Suppressor macrophage treated with lipopolysaccharide for 4 hours (primary cell): ENCODE data around the gene IL22RA1.

Experiments used
- DNase-seq: peaks from one replicate; pipeline ENCODE4 v3.0.0-alpha.2; 2020

Gene IL22RA1

DNA sequence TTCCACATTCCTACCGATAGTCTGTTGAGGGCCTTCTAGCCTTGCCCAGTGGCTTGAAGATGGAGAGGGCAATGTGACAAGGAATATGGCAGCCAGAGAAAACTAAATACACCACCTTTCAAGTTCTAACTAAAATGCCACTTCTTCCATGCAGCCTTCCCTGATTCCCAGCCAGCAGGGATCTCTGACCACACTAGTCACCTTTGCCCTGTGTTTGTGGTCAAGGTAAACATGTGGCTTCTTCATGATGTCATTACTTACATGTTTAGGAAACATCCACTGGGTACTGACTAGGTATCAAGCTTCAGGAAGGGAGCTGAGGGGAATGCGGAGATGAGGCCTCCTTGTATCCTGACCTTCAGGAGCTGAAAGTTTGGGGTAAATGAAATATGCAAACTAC lies 22.6 kb upstream of the IL22RA1 start:
- no peak for DNase-seq

DNA sequence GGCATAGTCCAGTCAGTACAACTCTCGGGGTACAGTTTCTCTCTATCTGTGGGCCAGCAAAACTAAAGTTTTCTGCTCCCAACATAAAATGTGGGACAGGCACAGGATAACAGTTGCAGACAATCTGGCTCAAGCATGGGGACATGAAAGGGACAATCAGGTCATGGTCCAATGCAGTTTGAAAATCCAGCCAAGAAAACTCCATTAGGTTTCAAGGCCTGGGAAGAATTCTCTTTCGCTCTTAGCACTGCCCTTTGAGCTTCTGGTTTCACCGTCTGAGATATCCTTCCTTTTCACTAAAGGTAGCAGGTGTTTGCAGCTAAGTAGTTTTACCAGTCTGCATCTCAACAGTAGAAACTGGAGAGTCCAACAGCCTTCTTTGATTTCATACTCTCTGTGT lies 21.1 kb upstream of the IL22RA1 start:
- no peak for DNase-seq

DNA sequence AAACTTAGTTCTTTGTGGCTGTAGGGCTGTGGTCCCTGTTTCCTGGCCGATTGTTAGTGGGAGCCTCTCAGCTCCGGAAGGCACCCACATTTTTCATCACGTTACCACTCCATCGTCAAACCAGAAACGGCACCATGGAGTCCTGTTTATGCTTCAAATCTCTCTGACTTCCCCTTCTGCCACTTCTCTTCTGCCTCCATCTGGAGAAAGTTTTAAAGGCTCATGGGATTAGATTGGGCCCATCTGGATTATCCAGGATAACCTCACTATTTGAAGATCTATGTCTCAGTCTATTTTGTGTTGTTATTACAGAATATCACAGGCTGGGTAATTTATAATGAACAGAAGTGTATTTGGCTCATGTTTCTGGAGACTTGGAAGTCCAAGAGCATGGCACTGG lies 19.3 kb upstream of the IL22RA1 start:
- DNase-seq: no peak

DNA sequence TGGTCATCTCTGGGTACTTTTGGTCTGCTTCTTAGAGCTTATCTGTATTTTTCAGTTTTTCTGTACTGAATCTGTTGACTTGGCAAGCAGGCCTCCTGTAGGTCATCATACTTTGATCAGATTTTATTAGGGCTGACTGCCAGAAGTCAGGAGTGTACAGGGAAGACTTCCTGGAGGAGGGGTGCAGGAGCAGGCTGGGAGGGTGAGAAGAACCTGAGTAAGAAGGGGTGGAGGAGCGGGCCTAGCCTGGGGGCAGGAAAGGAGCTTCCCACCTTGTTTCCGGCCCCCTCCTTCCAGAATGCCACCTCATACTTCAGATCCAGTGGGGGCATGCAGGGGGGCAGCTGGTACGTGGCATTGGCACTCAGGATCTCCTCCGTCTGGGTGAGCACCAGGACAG lies 18.3 kb upstream of the IL22RA1 start:
- DNase-seq: no peak

DNA sequence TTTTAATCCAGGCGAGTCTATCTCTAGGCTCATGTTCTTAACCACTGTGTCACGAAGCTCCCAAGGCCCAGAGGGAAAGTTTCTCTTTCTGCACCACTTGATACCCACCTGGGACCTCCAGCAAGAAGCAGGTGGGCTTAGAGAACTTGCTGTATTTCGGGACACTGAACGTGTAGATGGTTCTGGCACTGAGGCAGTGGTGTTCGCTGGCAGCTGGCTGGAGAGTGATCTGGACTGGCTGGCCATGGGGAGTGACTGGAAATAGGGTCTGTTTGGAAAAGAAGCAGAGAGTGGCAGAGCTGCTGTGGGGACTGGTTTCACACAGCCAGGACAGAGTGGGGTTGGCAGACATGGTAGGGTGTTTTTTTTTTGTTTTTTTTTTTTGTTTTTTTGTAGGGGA lies 16.4 kb upstream of the IL22RA1 start:
- no peak for DNase-seq

DNA sequence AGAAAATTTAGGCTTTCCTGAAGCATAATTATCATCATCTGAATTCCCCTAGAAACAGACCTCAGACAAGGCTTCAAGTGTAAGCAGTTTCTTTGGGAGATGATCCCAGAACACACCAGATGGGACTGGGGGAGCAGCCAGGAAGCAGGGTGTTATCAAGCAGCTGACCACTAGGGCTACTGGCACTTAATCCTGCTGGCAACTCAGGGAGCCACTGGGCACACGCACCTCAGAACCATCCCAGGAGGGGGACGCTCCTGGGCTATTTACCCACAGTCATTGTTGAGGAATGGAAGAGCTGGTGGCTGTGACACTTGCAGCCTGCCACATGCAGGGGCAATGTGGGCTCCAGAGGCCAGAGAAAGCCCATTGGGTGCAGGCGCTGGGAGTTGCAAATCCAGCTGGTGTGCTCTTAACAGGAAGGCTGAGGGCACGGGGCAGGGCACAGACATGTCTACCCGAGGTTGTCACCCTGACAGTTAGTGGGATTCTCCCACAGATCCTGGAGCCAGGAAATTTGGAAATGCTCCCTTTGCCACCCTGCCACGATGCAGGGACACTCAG lies 15.1 kb upstream of the IL22RA1 start:
- no peak for DNase-seq

DNA sequence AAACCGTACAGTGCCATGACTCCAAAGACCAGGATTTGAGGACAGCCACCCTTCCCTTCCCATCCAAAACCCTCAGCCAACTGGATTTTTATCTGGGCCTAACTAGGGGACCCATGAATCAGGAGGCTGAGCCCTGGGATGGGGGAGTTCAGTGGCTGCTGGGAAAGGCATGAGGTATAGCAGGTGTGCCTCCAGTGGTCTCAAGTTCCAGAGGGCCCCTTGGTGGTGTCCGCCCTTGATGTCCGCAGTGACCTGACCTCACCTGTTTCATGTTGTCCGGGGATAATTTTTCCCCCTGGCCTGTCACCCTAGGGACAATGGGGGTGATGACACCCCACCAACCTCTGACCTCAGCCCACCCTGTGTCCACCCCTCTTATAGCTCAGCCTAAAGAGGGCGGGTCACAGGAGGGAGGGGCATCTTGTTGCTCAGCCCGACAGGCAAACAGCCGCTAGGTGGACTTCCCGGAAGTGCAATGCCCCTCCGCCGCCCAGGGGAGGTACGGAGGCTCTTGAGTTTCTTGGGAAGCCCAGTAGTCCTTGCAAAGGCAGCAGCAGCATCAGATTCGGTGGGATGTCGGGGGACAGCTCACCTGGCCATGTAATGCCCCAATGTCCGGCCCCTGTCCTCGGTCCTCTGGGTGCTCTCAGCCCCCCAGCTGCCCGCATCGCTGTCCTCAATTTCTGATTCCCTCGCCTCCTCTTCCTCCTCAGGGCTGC lies 13.8 kb upstream of the IL22RA1 start:
- no peak for DNase-seq

DNA sequence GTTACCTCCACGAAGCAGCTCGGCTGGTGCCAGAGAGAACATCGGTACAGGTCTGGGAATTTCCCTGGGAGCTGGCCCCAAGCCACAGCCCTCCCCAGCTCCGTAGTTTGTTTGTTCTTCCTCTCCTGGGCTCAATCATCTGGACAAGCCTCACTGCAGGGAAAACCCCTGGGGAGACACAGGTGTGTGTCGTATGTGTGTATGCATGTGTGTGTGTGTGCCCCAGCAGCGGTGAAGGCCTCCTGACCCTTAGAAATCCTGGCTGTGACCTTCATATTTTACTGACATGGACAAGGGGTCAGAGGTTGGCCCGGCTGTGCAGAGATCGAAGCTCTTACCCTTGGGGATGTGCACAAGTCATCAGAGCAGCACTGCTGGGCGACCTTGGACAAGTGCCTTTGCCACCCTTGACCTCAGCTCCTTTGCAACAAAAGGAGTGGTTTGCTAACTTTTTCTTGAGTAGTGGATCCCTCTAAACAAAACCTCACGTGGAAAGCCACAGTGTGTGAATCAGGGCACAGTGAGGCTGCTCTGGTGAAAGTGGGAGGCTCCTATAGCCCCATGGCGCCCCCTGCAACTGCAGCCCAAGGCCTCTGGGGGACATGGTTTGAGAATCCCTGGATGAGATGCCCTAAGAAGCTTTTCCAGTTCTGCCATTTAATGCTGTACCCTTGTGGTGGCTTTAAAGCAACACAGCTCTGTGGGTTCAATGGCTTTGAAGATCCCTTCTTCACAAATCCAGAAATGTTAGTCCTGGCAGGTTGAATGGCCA lies 12.3 kb upstream of the IL22RA1 start:
- DNase-seq: no peak

DNA sequence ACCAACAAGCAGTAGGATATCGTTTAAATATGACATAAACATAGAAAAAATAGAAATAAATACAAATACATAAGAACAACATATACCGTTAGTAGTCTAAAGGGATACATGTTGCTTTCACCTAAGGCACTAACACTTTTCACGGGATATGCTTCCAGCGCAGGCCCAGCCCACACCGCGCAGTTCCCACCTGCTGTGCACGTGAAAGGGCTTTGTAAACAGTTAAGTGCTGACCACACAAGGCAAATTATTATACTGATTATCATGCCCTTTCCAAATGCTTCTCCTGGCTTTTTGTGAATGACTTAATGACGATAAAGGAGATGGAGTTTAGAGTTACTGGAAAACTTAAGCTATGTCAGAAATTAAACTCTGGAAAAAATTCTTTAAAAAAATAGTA lies 11.3 kb upstream of the IL22RA1 start:
- no peak for DNase-seq

DNA sequence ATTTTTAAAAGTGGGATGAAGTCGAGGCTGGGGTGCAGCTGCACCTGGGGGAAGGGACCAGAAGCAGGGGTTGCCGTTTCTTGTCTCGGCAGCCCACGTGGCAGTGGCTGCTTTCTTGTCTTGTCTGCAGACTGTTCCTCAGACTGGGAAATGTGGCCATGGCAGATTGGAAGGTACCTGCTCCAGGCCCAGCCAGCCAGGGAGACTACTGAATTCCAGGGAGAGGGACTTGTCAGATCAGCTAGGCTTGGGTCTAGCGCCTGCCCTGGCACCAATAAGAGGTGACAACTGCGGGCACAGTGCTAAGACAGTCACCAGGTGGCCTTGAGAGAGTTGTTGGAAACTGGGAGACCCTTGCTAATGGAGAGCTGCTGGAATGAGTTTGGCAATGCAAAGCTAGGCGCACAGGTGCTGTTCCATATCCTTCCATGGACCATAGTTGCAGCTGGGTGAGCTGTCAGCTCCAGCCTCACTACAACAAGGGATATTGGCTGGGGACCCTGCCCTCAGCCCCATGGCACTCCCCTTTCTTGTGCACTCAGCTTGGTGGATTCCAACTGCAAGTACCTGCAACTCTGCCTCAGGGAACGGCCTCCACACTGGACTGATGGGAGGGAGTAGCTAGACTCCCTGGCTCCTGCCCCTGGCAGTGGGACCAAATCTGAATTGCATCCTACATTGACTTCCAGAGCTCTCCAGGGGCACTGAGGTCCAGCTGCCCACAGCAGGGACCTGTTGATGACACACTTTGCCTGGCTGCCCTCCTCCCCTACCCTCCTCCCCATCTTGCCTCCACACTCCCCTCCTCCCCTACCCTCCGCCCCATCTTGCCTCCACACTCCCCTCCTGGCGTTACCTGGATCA lies 9.9 kb upstream of the IL22RA1 start:
- DNase-seq: no peak

DNA sequence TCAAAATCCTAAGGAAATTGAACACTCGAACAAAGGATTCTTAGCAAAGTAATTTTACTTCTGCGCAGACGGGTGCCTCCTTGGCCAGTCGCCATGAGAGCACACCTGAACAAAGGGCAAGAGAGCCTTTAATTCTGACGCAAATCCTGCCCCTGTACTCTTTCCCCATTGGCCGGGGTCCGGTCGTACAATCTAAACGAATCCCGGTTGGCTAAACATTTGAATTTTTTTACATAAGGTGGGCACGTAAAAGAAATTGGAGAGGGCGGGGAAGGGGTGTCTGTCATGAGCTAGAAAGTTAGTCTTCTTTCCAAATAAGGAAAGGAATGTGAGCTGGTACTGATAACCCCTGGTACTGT lies 8.2 kb upstream of the IL22RA1 start:
- no peak for DNase-seq

DNA sequence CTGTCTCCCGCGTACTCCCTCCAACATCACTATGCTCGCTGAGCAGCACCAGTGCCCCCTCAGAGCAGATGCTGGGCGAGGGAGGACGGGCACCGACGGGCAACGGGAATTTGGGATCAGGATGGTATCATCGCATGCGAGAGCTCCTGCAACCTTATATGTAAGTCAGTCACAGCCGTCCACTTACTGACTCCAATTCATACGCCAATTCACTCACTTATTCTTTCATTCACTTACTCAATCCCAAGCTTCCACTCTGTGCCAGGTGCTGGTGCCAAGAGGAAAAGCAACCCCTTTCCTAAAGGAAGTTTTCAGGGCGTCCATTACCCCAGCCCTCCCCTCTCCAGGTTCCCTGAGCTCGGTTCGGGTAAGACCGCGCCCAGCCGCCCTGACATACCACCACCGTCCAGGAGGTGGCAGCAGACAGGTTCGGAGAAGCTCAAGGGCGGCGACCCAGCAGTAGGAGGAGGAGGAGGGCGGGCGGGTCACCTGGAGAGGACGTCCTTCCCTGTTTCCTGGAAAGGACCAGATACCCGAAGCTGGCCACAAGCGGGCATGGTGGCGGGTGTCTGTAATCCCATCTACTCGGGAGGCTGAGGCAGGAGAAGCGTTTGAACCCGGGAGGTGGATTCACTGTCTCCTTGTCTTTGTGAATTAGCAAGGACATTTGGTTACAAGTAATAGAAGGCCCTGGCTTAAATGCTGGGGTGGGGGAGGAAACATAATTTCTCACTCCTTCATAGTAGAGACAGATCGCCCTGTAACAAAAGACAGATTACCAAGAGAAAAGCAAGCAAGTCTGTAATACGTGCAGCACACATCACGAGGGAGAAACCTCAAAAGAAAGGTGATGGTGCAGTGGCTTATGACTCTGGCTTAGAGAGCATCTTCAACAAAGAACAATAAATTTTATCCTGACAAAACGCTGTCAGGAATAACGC lies 7.6 kb upstream of the IL22RA1 start:
- DNase-seq: peak; percentile 84

DNA sequence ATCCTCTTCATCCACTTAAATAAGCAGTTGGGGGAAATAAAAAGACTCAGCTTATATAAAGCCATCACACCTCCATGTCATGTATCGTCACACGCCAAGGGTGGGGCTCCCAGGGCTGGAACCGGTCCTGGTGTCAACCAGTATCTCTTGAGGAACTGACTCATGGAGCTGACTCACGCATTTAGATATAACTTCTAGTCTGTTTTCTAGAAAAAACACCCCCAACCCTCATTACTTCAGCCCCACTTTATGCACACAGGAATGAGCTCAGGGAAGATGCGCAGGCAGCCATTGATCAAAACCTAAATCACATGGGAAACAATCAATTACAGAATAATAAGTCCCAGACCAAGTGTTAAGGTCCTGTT lies 6.9 kb upstream of the IL22RA1 start:
- DNase-seq: peak; percentile 76

DNA sequence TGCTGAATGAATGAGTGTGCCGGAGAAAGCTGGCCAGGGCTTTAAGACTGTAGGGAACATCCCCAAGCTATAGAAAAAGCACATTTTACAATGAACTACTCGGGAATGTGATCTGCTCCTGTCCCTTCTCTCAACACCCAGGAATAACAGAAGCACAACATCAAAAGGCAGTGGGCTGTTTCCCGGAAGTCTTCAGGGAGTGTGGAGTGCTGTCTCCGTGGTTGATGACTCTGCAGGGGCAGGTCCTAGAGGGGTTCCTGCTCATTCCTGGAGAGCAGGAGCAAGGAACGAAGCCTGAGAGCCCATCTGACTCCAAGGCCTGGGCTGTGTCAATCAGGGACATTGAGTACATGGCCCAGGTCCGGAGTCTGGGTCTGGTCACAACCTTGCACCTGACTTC lies 4.9 kb upstream of the IL22RA1 start:
- DNase-seq: no peak

DNA sequence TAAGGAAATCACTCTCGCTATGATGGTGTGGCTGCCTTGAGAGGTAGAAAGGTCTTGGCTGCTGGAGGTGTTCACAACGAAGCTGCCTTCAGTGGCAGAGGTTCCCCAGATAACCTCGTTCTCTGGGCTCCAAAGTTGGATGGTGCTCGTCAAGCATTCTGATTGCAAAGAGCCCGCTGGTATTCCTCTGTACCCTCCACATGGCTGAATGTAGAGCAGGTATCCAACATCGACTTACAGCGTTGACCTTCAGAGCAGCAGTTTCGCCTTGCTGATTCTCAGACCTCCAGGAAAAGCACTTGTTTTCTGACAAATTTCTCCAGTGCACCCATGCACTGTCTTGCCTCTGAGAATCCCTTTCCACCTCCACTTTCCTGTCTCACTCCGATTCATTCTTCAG lies 4.3 kb upstream of the IL22RA1 start:
- DNase-seq: no peak

DNA sequence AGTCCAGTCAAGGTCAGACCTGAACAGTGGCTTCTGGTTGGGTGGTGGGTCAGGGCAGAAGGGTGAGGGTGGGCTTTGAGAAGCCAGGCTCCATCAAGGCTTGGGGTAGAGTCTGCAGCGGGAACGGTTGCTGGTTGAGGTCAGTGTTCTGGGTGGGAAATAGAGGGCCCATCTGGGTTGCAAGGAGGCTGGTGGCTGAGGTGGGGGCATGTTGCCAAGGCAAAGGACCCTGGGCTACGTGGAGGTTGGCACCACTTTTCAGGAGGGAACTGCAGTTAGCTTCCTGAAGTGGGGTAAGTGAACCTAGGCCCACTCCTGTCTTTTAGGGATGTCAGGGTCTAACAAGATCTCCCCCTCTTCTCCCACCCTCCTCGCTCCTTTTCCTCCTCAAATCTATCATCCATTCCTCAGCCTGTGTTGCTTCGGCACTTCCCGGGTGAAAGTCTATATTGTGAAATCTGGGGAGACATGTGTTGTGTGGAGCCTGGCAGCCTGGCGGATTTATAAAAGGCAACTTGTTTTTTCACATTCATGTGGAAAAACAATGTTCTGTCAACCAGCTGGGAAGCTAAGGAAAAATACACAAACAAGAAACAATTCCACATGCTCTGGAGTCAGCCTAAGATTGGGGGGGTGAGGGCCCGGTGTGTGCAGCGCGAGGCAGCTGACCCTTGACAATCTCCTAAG lies 1.5 kb downstream of the IL22RA1 start:
- DNase-seq: no peak

DNA sequence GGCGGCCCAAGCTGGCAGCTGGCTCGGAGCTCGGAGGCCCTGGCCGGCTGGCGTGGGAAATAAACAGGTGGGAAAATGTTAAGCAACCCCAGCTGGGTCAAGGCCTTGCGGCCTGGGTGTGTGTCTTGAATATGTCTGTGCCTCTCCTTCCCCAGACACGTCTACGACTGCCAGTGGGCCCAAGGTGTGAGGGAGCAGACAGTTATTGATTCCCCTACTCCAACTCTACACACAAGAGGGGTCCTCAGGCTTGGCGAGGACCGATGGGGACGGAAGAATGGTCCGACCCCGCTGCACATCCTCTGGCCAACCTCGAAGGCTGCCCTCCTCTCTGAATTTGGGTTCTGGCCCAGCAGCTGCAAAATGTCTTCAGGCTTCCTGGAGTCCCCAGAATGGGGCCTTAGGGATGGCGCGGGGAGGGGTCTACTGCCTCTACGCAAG lies 2.2 kb downstream of the IL22RA1 start:
- DNase-seq: no peak

DNA sequence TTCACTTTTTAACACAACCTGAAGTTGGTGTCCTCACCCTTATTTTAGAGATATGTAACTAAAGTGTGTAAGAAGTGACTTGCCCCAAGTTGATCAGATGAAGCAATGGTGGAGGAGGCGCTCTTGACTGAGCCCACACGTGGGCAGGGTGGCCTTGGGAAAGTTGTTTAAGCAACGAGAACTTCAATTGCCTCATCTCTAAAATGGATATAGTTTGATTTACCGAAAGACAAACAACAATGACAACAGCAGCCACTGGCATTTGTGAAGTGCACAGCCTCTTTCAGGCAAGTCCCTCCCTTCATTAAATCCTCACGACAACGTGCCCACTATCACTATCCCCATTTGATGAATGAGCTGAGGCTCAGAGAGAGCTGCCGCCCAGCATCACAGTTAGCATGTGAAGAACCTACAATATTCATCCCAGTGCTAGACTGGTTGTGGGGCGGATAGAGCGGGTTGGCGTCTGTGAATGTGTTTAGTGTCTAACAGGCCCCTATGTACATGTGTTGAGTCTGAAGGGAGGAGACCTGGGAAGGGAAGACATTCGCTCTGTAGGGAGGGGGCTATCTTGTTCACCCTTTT lies 3.0 kb downstream of the IL22RA1 start:
- peak; percentile 36 for DNase-seq

DNA sequence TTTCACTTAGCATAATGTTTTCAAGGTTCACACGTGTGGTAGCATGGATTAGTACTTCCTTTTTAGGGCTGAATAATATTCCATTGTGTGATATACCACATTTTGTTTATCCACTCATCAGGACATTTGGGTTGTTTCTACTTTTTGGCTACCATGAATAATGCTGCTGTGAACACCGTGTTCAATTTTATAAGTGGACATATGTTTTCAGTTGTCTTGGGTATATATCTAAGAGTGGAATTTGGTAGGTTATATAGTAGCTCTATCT lies 3.8 kb downstream of the IL22RA1 start:
- DNase-seq: no peak

DNA sequence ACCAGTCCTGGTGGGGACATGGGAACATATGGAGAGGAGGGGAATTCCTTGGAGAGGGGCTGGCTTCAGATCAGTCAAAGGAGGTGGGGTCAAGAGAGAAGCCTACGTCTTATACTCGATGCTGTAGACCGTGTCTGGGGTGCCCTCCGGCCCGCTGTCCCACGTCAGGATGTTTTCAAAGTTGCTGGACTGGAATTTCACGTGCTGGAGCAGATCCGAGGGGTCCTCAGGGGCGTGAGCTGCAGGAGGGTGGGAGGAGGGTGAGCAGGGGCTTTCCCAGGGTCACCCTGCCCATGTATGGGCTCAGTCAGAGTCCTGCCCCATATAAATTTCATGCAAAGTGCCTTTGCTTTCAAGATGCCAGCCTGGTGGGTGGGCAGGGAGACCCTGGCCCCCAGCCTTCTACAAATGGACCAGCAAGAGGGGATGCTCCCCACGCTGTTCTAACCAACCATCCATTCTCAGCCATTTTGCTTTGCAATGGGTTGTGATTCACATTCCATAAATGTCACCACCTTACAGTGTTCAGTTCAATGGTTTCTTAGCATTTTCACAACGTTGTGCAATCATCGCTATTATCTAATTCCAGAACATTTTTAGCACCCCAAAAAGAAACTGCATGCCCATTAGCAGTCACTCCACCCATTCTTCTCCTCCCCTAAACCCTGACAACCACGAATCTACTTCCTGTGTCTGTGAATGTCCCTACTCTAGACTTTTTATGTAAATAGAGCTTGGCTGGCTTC lies 4.3 kb downstream of the IL22RA1 start:
- DNase-seq: peak; percentile 22
